Kidney (tissue), 14 donors: Measurements from ENCODE around the gene KIAA1614. TPM values are rescaled to one million over a fixed set of nuclear protein-coding genes. Genes with fewer than 3 reads are reported as not detected.

ENCODE experiments used
- DNase-seq, 5 donors: peaks; one replicate each; pipeline ENCODE4 v3.0.0-alpha.2; 2013 to 2020
- FAIRE-seq: peaks from 2 replicates; lab custom pipeline; 2012; peaks lifted over from hg19 to GRCh38; lab: Jason Lieb, UNC
- H3K27ac ChIP-seq, 2 donors: one replicate each; pipeline ENCODE4 v1.7.0; 2013; ENCODE audit warnings: low read depth in 2 of 2, low read length in 2 of 2, inconsistent platforms in 1 of 2
- H3K27me3 ChIP-seq: one replicate; pipeline ENCODE4 v1.7.1; 2013; ENCODE audit warnings: low read length, inconsistent platforms; ENCODE audit not compliant: control insufficient read depth, insufficient read depth
- H3K36me3 ChIP-seq, 3 donors: one replicate each; pipeline versions ENCODE4 v1.7.0 to v1.7.1; 2013; ENCODE audit warnings: low read length in 3 of 3, control low read depth in 1 of 3, inconsistent platforms in 1 of 3; ENCODE audit not compliant: insufficient read depth in 3 of 3, control insufficient read depth in 2 of 3
- H3K4me1 ChIP-seq, 3 donors: one replicate each; pipeline versions ENCODE4 v1.7.0 to v1.7.1; 2013; ENCODE audit warnings: low read length in 3 of 3, inconsistent platforms in 1 of 3, low read depth in 1 of 3; ENCODE audit not compliant: control insufficient read depth in 2 of 3, insufficient read depth in 2 of 3
- H3K4me3 ChIP-seq, 3 donors: one replicate each; pipeline versions ENCODE4 v1.7.0 to v1.8.1; 2013; ENCODE audit warnings: low read length in 3 of 3, control low read depth in 1 of 3, inconsistent platforms in 1 of 3
- H3K9ac ChIP-seq, 3 donors: one replicate each; pipeline versions ENCODE4 v1.7.0 to v1.7.1; 2013; ENCODE audit warnings: low read length in 3 of 3, control low read depth in 1 of 3, inconsistent platforms in 1 of 3
- H3K9me3 ChIP-seq, 3 donors: one replicate each; pipeline versions ENCODE4 v1.7.0 to v1.7.1; 2013; ENCODE audit warnings: low read length in 3 of 3, control low read depth in 1 of 3, inconsistent platforms in 1 of 3; ENCODE audit not compliant: control insufficient read depth in 2 of 3, insufficient read depth in 1 of 3
- intact Hi-C: fragments of 100-400 bp; cut with DNase I; formaldehyde crosslinking; loops from one replicate; pipeline ENCODE4 v1.11.1; 2022
- polyA plus RNA-seq: library from polyadenylated mRNA; stranded (reverse); fragments of 350-450 nt; fragmentation: Illumina TruSeq; extraction: RNeasy Lipid Tissue Mini Kit (QIAGEN cat#74804); gene quantifications from one replicate; pipeline ENCODE4 v1.2.3, GENCODE V29; 2014; ENCODE audit warnings: low read depth, low replicate concordance; ENCODE audit not compliant: insufficient read depth
- total RNA-seq: library from RNA; stranded (reverse); fragmentation: NEBNext Ultra II Directional; extraction: Animal tissue kit (Norgen Biotek cat#: 25700); gene quantifications from one replicate; pipeline ENCODE4 v1.2.1, GENCODE V29; 2021
- TF ChIP-seq, protein P1 (sequence below): IDR thresholded peaks from 3 replicates; pipeline ENCODE4 v1.5.1; 2012; ENCODE audit warnings: mild to moderate bottlenecking, moderate library complexity, borderline replicate concordance; ENCODE audit not compliant: insufficient read depth; ENCODE audit errors: extremely low read depth
- donor health status: control.
- donor health status: control.
- donor health status: control.
- donor health status: control.
- donor health status: control.
- donor health status: DM: yes; HTN: yes; CAD: no.
- donor health status: Normal renal cell carcinoma (clear cell type).

KIAA1614 gene
- total and polyA plus RNA-seq, 2 donors from 2014 or later = 5.4 to 12.3 TPM

DNA sequence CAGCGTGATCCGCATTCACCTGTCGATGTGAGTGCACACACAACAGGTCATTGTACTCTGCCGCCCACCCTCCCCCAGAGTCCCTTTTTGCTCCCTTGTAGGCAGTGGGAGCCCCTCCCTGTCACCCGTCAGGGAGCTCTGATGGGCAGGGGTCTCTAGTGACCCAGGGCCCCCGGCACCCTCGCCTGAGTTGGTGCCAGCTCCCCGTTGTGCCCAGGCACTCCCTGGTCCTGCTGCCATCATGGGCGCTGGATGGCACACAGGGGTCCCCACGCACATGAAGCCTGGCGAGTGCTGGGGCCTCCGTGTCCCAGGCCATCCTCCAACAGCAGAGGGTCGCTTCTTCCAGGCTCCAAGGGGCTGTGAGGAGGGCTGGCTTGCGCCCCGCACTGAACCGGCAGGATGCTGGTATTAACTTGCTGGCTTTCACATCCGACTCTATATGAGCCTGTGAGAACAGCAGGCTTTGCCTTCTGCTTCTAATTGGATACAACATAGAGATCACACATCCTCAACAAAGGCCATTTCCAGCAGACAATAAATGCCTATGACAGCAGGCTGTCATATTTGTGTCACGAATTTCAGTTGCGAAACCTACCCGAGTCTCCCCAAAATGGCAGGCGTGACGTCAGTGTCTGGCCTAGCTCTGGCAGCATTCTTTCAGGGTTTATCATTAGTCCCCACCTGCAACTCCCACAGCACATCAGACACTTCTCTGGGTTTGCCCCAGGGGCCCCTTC lies 35.4 kb downstream of the KIAA1614 start:
- H3K27ac ChIP-seq = no peak overlapping the region
- DNase-seq (peak in 1 of 5 donors; percentile 54), FAIRE-seq (no peak)
- H3K4me3 ChIP-seq = no peak overlapping the region
- H3K9me3 ChIP-seq = no peaks in the 10 kb centered on the region
- H3K27me3 ChIP-seq = no peaks in the 10 kb centered on the region
- intact Hi-C loops = no loop called here
- H3K9ac ChIP-seq = no peak overlapping the region
- TF ChIP-seq, protein P1, sequence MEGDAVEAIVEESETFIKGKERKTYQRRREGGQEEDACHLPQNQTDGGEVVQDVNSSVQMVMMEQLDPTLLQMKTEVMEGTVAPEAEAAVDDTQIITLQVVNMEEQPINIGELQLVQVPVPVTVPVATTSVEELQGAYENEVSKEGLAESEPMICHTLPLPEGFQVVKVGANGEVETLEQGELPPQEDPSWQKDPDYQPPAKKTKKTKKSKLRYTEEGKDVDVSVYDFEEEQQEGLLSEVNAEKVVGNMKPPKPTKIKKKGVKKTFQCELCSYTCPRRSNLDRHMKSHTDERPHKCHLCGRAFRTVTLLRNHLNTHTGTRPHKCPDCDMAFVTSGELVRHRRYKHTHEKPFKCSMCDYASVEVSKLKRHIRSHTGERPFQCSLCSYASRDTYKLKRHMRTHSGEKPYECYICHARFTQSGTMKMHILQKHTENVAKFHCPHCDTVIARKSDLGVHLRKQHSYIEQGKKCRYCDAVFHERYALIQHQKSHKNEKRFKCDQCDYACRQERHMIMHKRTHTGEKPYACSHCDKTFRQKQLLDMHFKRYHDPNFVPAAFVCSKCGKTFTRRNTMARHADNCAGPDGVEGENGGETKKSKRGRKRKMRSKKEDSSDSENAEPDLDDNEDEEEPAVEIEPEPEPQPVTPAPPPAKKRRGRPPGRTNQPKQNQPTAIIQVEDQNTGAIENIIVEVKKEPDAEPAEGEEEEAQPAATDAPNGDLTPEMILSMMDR = no peak
- H3K36me3 ChIP-seq = peaks cover 0 to 2% (median 0%) of the 10 kb centered on the region in 3 donors
- peaks cover 0 to 2% (median 0%) of the 10 kb centered on the region in 3 donors for H3K4me1 ChIP-seq

DNA sequence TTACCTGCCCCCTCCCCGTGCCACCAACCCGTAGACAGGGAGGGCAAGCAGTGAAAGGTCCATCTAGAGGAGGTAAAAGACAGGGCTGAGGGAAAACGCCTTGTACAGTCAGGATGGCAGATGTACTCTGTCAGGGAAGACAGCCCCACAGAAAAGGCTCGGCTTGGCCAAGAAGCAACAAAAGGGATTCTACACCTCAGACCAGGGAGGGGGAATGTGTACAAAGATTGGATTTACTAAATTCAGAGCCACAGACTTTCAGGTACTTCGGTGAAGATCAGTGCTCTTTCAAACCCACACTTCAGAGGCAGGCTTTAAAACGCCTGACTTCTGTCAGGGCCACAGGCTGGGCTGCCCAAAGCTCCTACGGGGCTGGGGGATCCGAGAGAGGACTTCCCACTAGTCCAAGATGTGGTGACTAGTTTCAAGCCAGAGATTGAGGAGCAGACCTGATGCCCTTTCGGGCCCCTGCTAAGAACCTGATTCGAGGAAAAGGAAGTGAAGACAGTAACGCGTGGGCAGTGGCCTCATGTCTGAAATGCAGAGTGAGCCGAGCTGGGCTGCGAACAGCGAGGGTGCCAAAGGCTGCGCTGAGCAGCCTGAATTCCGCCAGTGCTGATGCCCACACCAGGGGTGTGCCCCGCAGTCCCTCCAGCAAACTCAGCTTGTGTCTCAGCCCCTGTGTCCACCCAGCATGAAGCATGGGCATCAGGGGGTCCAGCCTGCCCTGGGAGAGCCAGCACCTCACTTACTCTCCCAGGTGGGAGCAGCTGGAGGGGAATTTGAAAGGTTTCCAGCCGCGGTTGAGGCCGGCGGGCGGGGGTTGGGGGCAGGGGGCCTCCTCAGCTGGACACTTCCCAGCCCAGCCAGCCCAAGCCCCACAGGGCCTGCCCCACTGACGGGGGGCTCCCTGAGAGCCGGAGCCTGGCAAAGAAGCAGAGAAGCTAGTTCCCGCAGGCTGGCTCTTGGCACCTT lies 36.2 kb downstream of the KIAA1614 start:
- H3K27ac ChIP-seq = no peak overlapping the region
- no peak for FAIRE-seq

DNA sequence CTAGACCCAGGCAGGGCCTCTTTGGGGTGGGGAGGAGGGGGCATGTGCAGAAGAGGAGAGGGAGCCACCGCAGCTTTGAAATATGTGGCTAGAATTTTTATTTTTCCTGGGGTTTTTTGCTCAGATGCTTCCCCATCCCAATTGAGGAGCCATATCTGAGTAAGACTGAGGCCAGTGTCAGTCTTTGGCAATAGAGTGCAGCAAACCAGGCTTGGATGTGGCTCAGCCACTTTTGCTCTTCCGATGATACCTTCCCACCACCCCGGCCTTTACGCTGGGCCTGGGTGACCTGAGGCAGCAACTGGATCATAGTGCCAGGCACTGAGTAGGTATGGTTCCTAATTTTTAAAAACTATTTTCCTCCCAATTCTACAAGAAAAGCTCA lies 36.9 kb downstream of the KIAA1614 start:
- no peak for DNase-seq

More for the DNA sequence above, 36.2 kb downstream of the KIAA1614 start:
- no peak overlapping the region for H3K9ac ChIP-seq
- intact Hi-C loops = no loop called here
- peaks cover 0 to 2% (median 0%) of the 10 kb centered on the region in 3 donors for H3K36me3 ChIP-seq
- DNase-seq = peak in 1 of 5 donors; percentile 62
- H3K27me3 ChIP-seq = no peaks in the 10 kb centered on the region
- no peaks in the 10 kb centered on the region for H3K9me3 ChIP-seq
- TF ChIP-seq, protein P1 = no peak
- H3K4me1 ChIP-seq = peaks cover 0 to 6% (median 0%) of the 10 kb centered on the region in 3 donors
- H3K4me3 ChIP-seq = no peak overlapping the region

More for the DNA sequence above, 36.9 kb downstream of the KIAA1614 start:
- no peaks in the 10 kb centered on the region for H3K9me3 ChIP-seq
- H3K4me3 ChIP-seq = no peak overlapping the region
- no peak overlapping the region for H3K27ac ChIP-seq
- no peaks in the 10 kb centered on the region for H3K27me3 ChIP-seq
- no peak for FAIRE-seq
- no peak overlapping the region for H3K9ac ChIP-seq
- peaks cover 0 to 2% (median 0%) of the 10 kb centered on the region in 3 donors for H3K36me3 ChIP-seq
- H3K4me1 ChIP-seq = peaks cover 0 to 10% (median 0%) of the 10 kb centered on the region in 3 donors
- TF ChIP-seq, protein P1 = no peak
- intact Hi-C loops = no loop called here
